HepG2 (cell line): ENCODE measurements around the gene LASP1. TPM values are rescaled to one million over a fixed set of nuclear protein-coding genes. Genes with fewer than 3 reads are reported as not detected.
A peak's percentile ranks its signal among the peaks of the same experiment; 100 is the strongest.

Source experiments
- ATAC-seq: fragments of 200-7000 bp; cut with Tn5 transposase; 3 replicates; pipeline ENCODE4 v1.9.1; 2020; ENCODE audit warnings: mild to moderate bottlenecking, moderate library complexity
- BruUV-seq: library from RNA; stranded (reverse); fragments of 400-500 nt; replicated peaks from 2 replicates; lab custom pipeline; 2021; lab: Mats Ljungman, UMichigan
- CTCF ChIA-PET: fragments of 300-600 bp; formaldehyde crosslinking; extraction: SDS; loops from one replicate; lab custom pipeline; 2021; ENCODE audit warnings: low total read pairs, inconsistent platforms, low intra/inter-chr PET ratio; lab: Yijun Ruan, JAX
- POLR2A ChIA-PET: fragments of 350-600 bp; sonication (Branson Sonifier 250); formaldehyde crosslinking; loops from one replicate; lab custom pipeline; 2020; ENCODE audit warnings: antibody characterized with exemption, inconsistent platforms; lab: Yijun Ruan, JAX
- DNase-seq: peaks from one replicate; pipeline ENCODE4 v3.0.0-alpha.2; 2015; ENCODE audit warnings: low spot score
- FAIRE-seq: peaks from 3 replicates; lab custom pipeline; 2011; peaks lifted over from hg19 to GRCh38; lab: Jason Lieb, UNC
- H2AFZ ChIP-seq: one replicate; pipeline ENCODE4 v1.6.1; 2011; ENCODE audit warnings: low read length, inconsistent platforms
- H3K27ac ChIP-seq: fragments of 300-600 bp; 3 replicates; pipeline ENCODE4 v1.8.0; 2011; ENCODE audit warnings: mixed run types, mild to moderate bottlenecking, mixed read lengths, low read length, inconsistent platforms; ENCODE audit not compliant: insufficient read depth; ENCODE audit errors: extremely low read length
- H3K27me3 ChIP-seq, 2 experiments: fragments of 200-600 bp in 1 of 2; 2 replicates in 1 of 2; 3 replicates in 1 of 2; pipeline versions ENCODE4 v1.6.0 to v1.8.0; 2011; ENCODE audit warnings: low read length in 2 of 2, mild to moderate bottlenecking in 2 of 2, moderate library complexity in 2 of 2, inconsistent platforms in 1 of 2; ENCODE audit not compliant: insufficient read depth in 2 of 2, control insufficient read depth in 1 of 2
- H3K36me3 ChIP-seq, 2 experiments: fragments of 200-600 bp in 1 of 2; replicated peaks in 1 of 2; 2 replicates in 1 of 2; 3 replicates in 1 of 2; pipeline versions ENCODE4 v1.5.1 to v1.8.0; 2011; ENCODE audit warnings: low read length in 2 of 2, inconsistent platforms in 1 of 2; ENCODE audit not compliant: insufficient read depth in 2 of 2, control insufficient read depth in 1 of 2
- H3K4me1 ChIP-seq: 2 replicates; pipeline ENCODE4 v1.5.1; 2012; ENCODE audit warnings: low read length, inconsistent platforms; ENCODE audit not compliant: insufficient read depth
- H3K4me2 ChIP-seq: 2 replicates; pipeline ENCODE4 v1.6.0; 2011; ENCODE audit warnings: low read depth, low read length, inconsistent platforms
- H3K4me3 ChIP-seq, 3 experiments: fragments of 200-600 bp in 1 of 3; sonication (generic), shearing (Covaris generic) in 1 of 3; replicated peaks in 1 of 3; 2 replicates each; pipeline ENCODE4 v1.5.1; 2011 to 2016; ENCODE audit warnings: low read length in 3 of 3, inconsistent platforms in 2 of 3, low read depth in 2 of 3, mild to moderate bottlenecking in 2 of 3, control low read depth in 1 of 3, mixed read lengths in 1 of 3; ENCODE audit not compliant: insufficient read depth in 1 of 3
- H3K79me2 ChIP-seq: one replicate; pipeline ENCODE4 v1.6.1; 2011; ENCODE audit warnings: low read length, inconsistent platforms; ENCODE audit not compliant: insufficient read depth
- H3K9ac ChIP-seq: 2 replicates; pipeline ENCODE4 v1.6.0; 2011; ENCODE audit warnings: mild to moderate bottlenecking, low read depth, low read length, inconsistent platforms; ENCODE audit not compliant: insufficient read depth
- H3K9me3 ChIP-seq: 2 replicates; pipeline ENCODE4 v1.5.1; 2012; ENCODE audit warnings: mild to moderate bottlenecking, low read length
- H4K20me1 ChIP-seq: 2 replicates; pipeline ENCODE4 v1.6.0; 2011; ENCODE audit warnings: inconsistent platforms, mild to moderate bottlenecking, low read length, moderate library complexity; ENCODE audit not compliant: insufficient read depth
- GFI1 ChIP-seq: sonication (generic); formaldehyde crosslinking; IDR thresholded peaks from 2 replicates; pipeline ENCODE4 v1.5.0; 2020; ENCODE audit warnings: missing genetic modification reagents, mild to moderate bottlenecking, borderline replicate concordance
- LCORL ChIP-seq, 2 experiments: fragments of 450-650 bp in 1 of 2; sonication (generic) in 1 of 2; formaldehyde crosslinking in 1 of 2; IDR thresholded peaks; 2 replicates each; pipeline versions ENCODE4 v1.5.0 to v1.6.1; 2017 to 2020; ENCODE audit warnings: antibody characterized with exemption in 1 of 2, missing genetic modification reagents in 1 of 2
- POLR2AphosphoS5 ChIP-seq: IDR thresholded peaks from 2 replicates; pipeline ENCODE4 v1.6.1; 2012; ENCODE audit warnings: low read depth, low read length
- STAT5B ChIP-seq: sonication (generic); formaldehyde crosslinking; IDR thresholded peaks from 2 replicates; pipeline ENCODE4 v1.4.0; 2020; ENCODE audit warnings: missing genetic modification reagents
- ZNF557 ChIP-seq: sonication (generic); formaldehyde crosslinking; IDR thresholded peaks from 2 replicates; pipeline ENCODE4 v1.4.0; 2020; ENCODE audit warnings: missing genetic modification reagents
- ZNF577 ChIP-seq: sonication (generic); formaldehyde crosslinking; IDR thresholded peaks from 2 replicates; pipeline ENCODE4 v1.4.0; 2020; ENCODE audit warnings: mild to moderate bottlenecking, low read depth, missing genetic modification reagents, borderline replicate concordance
- WGBS: methylation state at CpG from one replicate; pipeline ENCODE4 v1.1.6; 2017; ENCODE audit warnings: low lambda C conversion rate; 5-methylcytosine and 5-hydroxymethylcytosine counted together
- in situ Hi-C: cut with HindIII; loops from 2 replicates; pipeline ENCODE4 v1.10.0; 2017; ENCODE audit warnings: low pct_unique_long_range_greater_than_20kb; ENCODE audit not compliant: extremely low pct_ligation_motif_present
- intact Hi-C: fragments of 100-400 bp; cut with micrococcal nuclease; formaldehyde crosslinking; loops from one replicate; pipeline ENCODE4 v1.10.0; 2022; ENCODE audit not compliant: unreplicated experiment
- polyA plus RNA-seq, 8 experiments: library from polyadenylated mRNA; depleted of rRNA in 3 of 8; stranded (reverse) in 7 of 8; unstranded in 1 of 8; fragments of >200 nt; fragmentation: Illumina TruSeq in 4 of 8; extraction: Trizol in 4 of 8; gene quantifications; 2 replicates each; pipeline versions ENCODE4 v1.2.1 to v1.2.3, GENCODE V29; 2011 to 2016; ENCODE audit warnings: low read depth in 4 of 8, missing spikeins in 1 of 8, mixed read lengths in 1 of 8; ENCODE audit not compliant: insufficient read depth in 1 of 8
- total RNA-seq, 5 experiments: library from RNA; depleted of rRNA; stranded (reverse); fragments of >200 nt; fragmentation: Illumina TruSeq; extraction: Trizol; gene quantifications; 2 replicates each; pipeline ENCODE4 v1.2.3, GENCODE V29; 2016; ENCODE audit warnings: low read depth in 1 of 5
- TF ChIP-seq, protein P1 (sequence below): sonication (generic); formaldehyde crosslinking; IDR thresholded peaks from 2 replicates; pipeline ENCODE4 v1.8.0; 2022; ENCODE audit warnings: mild to moderate bottlenecking, missing genetic modification reagents, moderate library complexity
- TF ChIP-seq, protein P2 (sequence below): sonication (generic); formaldehyde crosslinking; conservative IDR thresholded peaks from 2 replicates; pipeline ENCODE4 v1.4.0; 2020; ENCODE audit warnings: missing genetic modification reagents

LASP1 gene
- total and polyA plus RNA-seq, 2 of the 13 experiments (the other 11 are each of a cell fraction or from before 2014, with no cell fraction given): 70.1 to 97.0 TPM

DNA sequence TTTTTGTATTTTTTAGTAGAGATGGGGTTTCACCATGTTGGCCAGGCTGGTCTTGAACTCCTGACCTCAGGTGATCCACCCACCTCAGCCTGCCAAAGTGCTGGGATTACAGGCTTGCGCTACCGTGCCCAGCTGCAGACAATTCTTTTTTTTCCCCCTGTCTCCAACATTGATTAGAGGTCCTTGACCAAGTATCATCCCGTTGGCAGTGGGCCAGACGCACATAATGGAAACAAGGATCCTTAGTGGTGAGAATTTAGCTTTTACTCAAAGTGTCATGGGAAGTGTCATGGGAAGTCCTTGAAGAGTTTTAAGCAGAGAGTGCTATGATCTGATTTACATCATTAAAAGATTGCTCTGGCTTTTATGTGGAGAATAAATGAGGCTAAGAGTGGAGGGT is 99.4 kb downstream of the LASP1 start:
- DNase-seq (no peak), FAIRE-seq (no peak), ATAC-seq (no peak)
- intact Hi-C loops: no loop called here
- Histone ChIP-seq H3K27me3 (0 out of 5 replicates have a peak, but pooled peaks cover 0 to 6% of the 10 kb centered on the region in 2 experiments), H3K36me3 (no peaks in the 10 kb centered on the region), H4K20me1 (no peaks in the 10 kb centered on the region), H3K4me3 (no peak overlapping the region), H3K4me1 (peaks cover 5% of the 10 kb centered on the region), H3K27ac (no peak overlapping the region), H3K9me3 (no peaks in the 10 kb centered on the region), H3K4me2 (no peak overlapping the region), H3K79me2 (no peaks in the 10 kb centered on the region), H3K9ac (no peak overlapping the region), H2AFZ (no peak overlapping the region)
- in situ Hi-C loops: no loop called here
- no TSS peak for BruUV-seq
- TF ChIP-seq POLR2AphosphoS5 (no peak), LCORL (IDR thresholded peaks at IDR 0.05) (peak; percentile 9; the same call in 1 of the 2 replicates), LCORL (CRISPR knock-in tag; IDR thresholded peaks at IDR 0.05) (no peak), STAT5B (CRISPR knock-in tag) (no peak)
- ChIA-PET CTCF (no interaction called here), POLR2A (no interaction called here)
- 43% methylated on average over 4 of the region's 4 CpGs for WGBS

DNA sequence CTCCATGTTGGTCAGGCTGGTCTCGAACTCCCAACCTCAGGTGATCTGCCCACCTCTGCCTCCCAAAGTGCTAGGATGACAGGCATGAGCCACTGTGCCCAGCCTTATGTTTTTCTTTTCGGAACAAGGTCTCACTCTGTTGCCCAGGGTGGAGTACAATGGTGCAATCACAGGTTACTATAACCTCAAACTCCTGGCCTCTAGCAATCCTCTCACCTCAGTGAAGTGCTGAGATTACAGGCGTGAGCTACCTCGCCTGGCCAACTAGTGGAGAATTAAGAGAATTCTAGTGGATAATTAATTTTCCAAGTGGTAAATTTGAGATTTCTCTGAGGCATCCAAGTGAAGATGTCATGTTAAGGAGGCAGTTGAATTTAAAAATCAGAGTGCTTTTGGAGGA is 100.3 kb downstream of the LASP1 start:
- BruUV-seq: no TSS peak
- FAIRE-seq (no peak), ATAC-seq (no peak), DNase-seq (no peak)
- Histone ChIP-seq H3K4me2 (no peak overlapping the region), H2AFZ (no peak overlapping the region), H3K9ac (no peak overlapping the region), H3K4me1 (peaks cover 5% of the 10 kb centered on the region), H3K36me3 (no peaks in the 10 kb centered on the region), H4K20me1 (no peaks in the 10 kb centered on the region), H3K27ac (no peak overlapping the region), H3K79me2 (no peaks in the 10 kb centered on the region), H3K9me3 (no peaks in the 10 kb centered on the region), H3K27me3 (0 out of 5 replicates have a peak, but pooled peaks cover 0 to 6% of the 10 kb centered on the region in 2 experiments), H3K4me3 (no peak overlapping the region)
- POLR2A ChIA-PET: no interaction called here
- in situ Hi-C loops: no loop called here
- WGBS: 24% methylated on average over 4 of the region's 4 CpGs
- intact Hi-C loops: no loop called here
- CTCF ChIA-PET: no interaction called here
- TF ChIP-seq, protein P1, sequence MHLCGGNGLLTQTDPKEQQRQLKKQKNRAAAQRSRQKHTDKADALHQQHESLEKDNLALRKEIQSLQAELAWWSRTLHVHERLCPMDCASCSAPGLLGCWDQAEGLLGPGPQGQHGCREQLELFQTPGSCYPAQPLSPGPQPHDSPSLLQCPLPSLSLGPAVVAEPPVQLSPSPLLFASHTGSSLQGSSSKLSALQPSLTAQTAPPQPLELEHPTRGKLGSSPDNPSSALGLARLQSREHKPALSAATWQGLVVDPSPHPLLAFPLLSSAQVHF (CRISPR knock-in tag): no peak
- TF ChIP-seq GFI1 (CRISPR knock-in tag) (0 out of 2 replicates have a peak, but pooled peaks have one; percentile 40), ZNF577 (CRISPR knock-in tag) (no peak), ZNF557 (CRISPR knock-in tag) (no peak)
- TF ChIP-seq, protein P2, sequence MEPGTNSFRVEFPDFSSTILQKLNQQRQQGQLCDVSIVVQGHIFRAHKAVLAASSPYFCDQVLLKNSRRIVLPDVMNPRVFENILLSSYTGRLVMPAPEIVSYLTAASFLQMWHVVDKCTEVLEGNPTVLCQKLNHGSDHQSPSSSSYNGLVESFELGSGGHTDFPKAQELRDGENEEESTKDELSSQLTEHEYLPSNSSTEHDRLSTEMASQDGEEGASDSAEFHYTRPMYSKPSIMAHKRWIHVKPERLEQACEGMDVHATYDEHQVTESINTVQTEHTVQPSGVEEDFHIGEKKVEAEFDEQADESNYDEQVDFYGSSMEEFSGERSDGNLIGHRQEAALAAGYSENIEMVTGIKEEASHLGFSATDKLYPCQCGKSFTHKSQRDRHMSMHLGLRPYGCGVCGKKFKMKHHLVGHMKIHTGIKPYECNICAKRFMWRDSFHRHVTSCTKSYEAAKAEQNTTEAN: no peak
